Peyer's patch (tissue), 4 donors: ENCODE data around the gene C13orf42. TPM values are rescaled to one million over a fixed set of nuclear protein-coding genes. Genes with fewer than 3 reads are reported as not detected.

ENCODE experiments used
- DNase-seq, 3 donors: peaks; one replicate each; pipeline ENCODE4 v3.0.0-alpha.2; 2017 to 2019
- H3K27ac ChIP-seq, 4 donors: fragments of 200-600 bp; sonication (generic); one replicate each; pipeline ENCODE4 v1.5.1; 2016 to 2019
- H3K27me3 ChIP-seq, 2 donors: fragments of 200-600 bp; sonication (generic); one replicate each; pipeline ENCODE4 v1.5.1; 2019
- H3K36me3 ChIP-seq, 3 donors: fragments of 200-600 bp; sonication (generic); one replicate each; pipeline ENCODE4 v1.5.1; 2016 to 2019
- H3K4me1 ChIP-seq, 4 donors: fragments of 200-600 bp; sonication (generic); one replicate each; pipeline ENCODE4 v1.5.1; 2016 to 2019
- H3K4me3 ChIP-seq, 4 donors: fragments of 200-600 bp; sonication (generic); 1 replicate in 3 of 4; 2 replicates in 1 of 4; pipeline ENCODE4 v1.5.1; 2016 to 2019; ENCODE audit warnings: mild to moderate bottlenecking in 1 of 4
- H3K9me3 ChIP-seq, 4 donors: fragments of 200-600 bp; sonication (generic); one replicate each; pipeline ENCODE4 v1.5.1; 2016 to 2019; ENCODE audit warnings: mild to moderate bottlenecking in 1 of 4
- CTCF ChIP-seq, 6 experiments: fragments of 450-650 bp in 4 of 6; fragments of 200-600 bp in 2 of 6; sonication (generic) in 1 of 6; IDR thresholded peaks; one replicate each; pipeline ENCODE4 v1.5.1; 2017 to 2019; ENCODE audit warnings: antibody characterized with exemption in 6 of 6, mild to moderate bottlenecking in 3 of 6, moderate library complexity in 1 of 6
- POLR2A ChIP-seq, 2 donors: fragments of 450-650 bp; IDR thresholded peaks; one replicate each; pipeline ENCODE4 v1.5.1; 2017; ENCODE audit warnings: antibody characterized with exemption in 2 of 2, mild to moderate bottlenecking in 2 of 2, moderate library complexity in 2 of 2
- total RNA-seq, 4 donors: library from RNA; depleted of rRNA; stranded (reverse); fragments of >200 nt; gene quantifications; one replicate each; pipeline ENCODE4 v1.1.0, GENCODE V29; 2016

The C13orf42 gene
- total RNA-seq = not detected

- H3K4me1 ChIP-seq = no peaks in the 10 kb centered on the region
- no peaks in the 10 kb centered on the region for H3K9me3 ChIP-seq
- TF ChIP-seq CTCF (IDR thresholded peaks at IDR 0.05) (no peak), POLR2A (IDR thresholded peaks at IDR 0.05) (no peak)
- H3K36me3 ChIP-seq = no peaks in the 10 kb centered on the region
- no peak within 1 kb of the TSS for H3K4me3 ChIP-seq
- no peak within 1 kb of the TSS for H3K27ac ChIP-seq
- H3K27me3 ChIP-seq = no peaks in the 10 kb centered on the region
- no peak for DNase-seq
These were observed at the start of gene C13orf42 for GRCh38 chr13:51111174-51111573. Gene C13orf42, minus strand, starts transcription at chr13:51111274. Its CDS starts 65 bp downstream, at chr13:51111209.

- Histone ChIP-seq H3K4me1 (no peaks in the 10 kb centered on the region), H3K27me3 (no peaks in the 10 kb centered on the region), H3K36me3 (no peaks in the 10 kb centered on the region), H3K4me3 (no peak overlapping the region), H3K27ac (no peak overlapping the region), H3K9me3 (no peaks in the 10 kb centered on the region)
- TF ChIP-seq CTCF (IDR thresholded peaks at IDR 0.05) (no peak), POLR2A (IDR thresholded peaks at IDR 0.05) (no peak)
- DNase-seq = no peak
These were observed 47.9 kb upstream of the C13orf42 start for GRCh38 chr13:51158880-51159518.

- TF ChIP-seq POLR2A (IDR thresholded peaks at IDR 0.05) (no peak), CTCF (IDR thresholded peaks at IDR 0.05) (no peak)
These were observed 47.3 kb upstream of the C13orf42 start for GRCh38 chr13:51158365-51158764.

GRCh38 chr13:51156648-51157047, 45.6 kb upstream of the C13orf42 start:
- Histone ChIP-seq H3K9me3 (no peaks in the 10 kb centered on the region), H3K36me3 (no peaks in the 10 kb centered on the region), H3K4me3 (no peak overlapping the region), H3K27me3 (no peaks in the 10 kb centered on the region), H3K27ac (no peak overlapping the region), H3K4me1 (no peaks in the 10 kb centered on the region)
- no peak for TF ChIP-seq POLR2A (IDR thresholded peaks at IDR 0.05)
- DNase-seq = no peak

More at GRCh38 chr13:51158365-51158764, 47.3 kb upstream of the C13orf42 start:
- H3K9me3 ChIP-seq = no peaks in the 10 kb centered on the region
- no peaks in the 10 kb centered on the region for H3K27me3 ChIP-seq
- H3K36me3 ChIP-seq = no peaks in the 10 kb centered on the region
- H3K4me3 ChIP-seq = no peak overlapping the region
- no peak overlapping the region for H3K27ac ChIP-seq
- no peaks in the 10 kb centered on the region for H3K4me1 ChIP-seq
- DNase-seq = no peak

- no peak overlapping the region for H3K4me3 ChIP-seq
- no peaks in the 10 kb centered on the region for H3K4me1 ChIP-seq
- no peak for DNase-seq
- no peaks in the 10 kb centered on the region for H3K9me3 ChIP-seq
- TF ChIP-seq POLR2A (IDR thresholded peaks at IDR 0.05) (no peak), CTCF (IDR thresholded peaks at IDR 0.05) (no peak)
- H3K27me3 ChIP-seq = no peaks in the 10 kb centered on the region
- H3K27ac ChIP-seq = no peak overlapping the region
- H3K36me3 ChIP-seq = no peaks in the 10 kb centered on the region
These were observed 44.9 kb upstream of the C13orf42 start for GRCh38 chr13:51155776-51156515.

- Histone ChIP-seq H3K36me3 (no peaks in the 10 kb centered on the region), H3K9me3 (no peaks in the 10 kb centered on the region), H3K27me3 (no peaks in the 10 kb centered on the region), H3K4me1 (no peaks in the 10 kb centered on the region), H3K27ac (no peak overlapping the region), H3K4me3 (no peak overlapping the region)
- no peak for TF ChIP-seq CTCF (IDR thresholded peaks at IDR 0.05)
- no peak for TF ChIP-seq POLR2A (IDR thresholded peaks at IDR 0.05)
- no peak for DNase-seq
These were observed 44.1 kb upstream of the C13orf42 start for GRCh38 chr13:51155161-51155560.
